VCaP (cell line): Measurements from ENCODE around the gene SLTM.

Experiments
- H3K27ac ChIP-seq: fragments of 450-650 bp; 2 replicates; pipeline ENCODE4 v1.5.1; 2017
- TF ChIP-seq, protein P1 (sequence below): fragments of 450-650 bp; conservative IDR thresholded peaks from 2 replicates; pipeline ENCODE4 v1.5.1; 2017; ENCODE audit warnings: mild to moderate bottlenecking, moderate library complexity

The SLTM gene

DNA sequence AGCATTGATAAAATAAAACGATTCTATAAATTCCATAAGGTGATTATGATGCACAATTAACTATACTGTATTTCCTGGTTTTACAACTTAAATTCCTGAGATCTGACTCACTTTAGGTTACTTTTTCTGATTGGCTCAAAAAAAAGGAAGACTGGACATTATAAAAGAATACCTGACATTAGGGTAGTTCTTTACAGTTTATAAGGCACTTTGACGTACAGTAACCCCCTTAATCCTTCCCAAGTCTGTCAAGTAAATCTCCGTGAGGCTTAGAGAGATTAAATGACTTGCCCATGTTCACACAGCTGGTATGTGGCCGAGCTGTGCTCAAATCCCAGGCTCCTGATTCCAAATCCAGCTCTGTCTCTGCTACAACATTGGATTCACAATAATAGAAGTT lies 1.0 kb upstream of the SLTM start:
- peak overlapping the region; percentile 97 for H3K27ac ChIP-seq
- TF ChIP-seq, protein P1, sequence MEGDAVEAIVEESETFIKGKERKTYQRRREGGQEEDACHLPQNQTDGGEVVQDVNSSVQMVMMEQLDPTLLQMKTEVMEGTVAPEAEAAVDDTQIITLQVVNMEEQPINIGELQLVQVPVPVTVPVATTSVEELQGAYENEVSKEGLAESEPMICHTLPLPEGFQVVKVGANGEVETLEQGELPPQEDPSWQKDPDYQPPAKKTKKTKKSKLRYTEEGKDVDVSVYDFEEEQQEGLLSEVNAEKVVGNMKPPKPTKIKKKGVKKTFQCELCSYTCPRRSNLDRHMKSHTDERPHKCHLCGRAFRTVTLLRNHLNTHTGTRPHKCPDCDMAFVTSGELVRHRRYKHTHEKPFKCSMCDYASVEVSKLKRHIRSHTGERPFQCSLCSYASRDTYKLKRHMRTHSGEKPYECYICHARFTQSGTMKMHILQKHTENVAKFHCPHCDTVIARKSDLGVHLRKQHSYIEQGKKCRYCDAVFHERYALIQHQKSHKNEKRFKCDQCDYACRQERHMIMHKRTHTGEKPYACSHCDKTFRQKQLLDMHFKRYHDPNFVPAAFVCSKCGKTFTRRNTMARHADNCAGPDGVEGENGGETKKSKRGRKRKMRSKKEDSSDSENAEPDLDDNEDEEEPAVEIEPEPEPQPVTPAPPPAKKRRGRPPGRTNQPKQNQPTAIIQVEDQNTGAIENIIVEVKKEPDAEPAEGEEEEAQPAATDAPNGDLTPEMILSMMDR = no peak

DNA sequence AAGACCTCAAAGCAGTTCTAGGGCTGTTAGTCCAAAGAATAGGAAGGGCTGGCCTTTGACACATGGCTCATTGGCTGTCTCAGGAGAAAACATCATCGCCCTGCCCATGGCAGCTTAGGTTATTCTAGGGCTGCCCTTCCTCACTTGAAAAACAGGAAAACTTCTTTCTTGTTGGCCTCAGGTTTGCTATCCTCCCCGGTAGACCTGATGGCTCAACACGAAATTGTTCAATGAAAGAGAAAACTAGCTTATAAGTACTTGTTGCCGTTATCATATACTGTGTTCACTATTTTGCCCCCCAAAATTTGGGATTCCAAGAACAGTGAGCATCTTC lies 602 bp upstream of the SLTM start:
- H3K27ac ChIP-seq = peak overlapping the region; percentile 97
- TF ChIP-seq, protein P1 = no peak

DNA sequence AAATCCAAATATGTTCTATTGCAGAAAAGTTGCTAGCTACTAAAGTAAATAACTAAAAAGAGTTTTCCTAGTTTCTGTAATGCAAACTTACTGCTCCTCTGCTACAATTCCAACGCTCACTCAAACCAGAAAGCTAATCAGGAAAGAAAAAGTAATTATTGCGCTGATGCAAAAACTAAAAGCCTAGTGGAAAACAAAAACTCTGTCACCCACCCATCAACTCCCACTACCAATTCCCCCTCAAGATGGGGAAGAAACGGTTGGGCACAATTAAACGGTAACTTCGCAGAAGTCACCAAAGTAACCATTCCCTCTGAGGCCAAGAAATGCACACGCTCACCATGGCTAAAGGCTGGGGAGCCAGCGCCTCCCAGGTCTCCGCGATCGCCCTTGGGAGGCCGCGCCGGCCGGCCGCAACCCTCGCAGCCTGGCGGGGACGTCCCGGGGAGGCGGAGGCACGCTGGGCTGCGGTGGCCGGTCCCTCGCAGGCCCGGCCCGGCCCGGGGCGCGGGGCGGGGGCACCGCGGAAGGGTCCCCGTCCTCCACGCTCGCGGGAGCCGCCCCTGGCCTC lies 684 bp downstream of the SLTM start:
- H3K27ac ChIP-seq = peak overlapping the region; percentile 97
- TF ChIP-seq, protein P1 = no peak

DNA sequence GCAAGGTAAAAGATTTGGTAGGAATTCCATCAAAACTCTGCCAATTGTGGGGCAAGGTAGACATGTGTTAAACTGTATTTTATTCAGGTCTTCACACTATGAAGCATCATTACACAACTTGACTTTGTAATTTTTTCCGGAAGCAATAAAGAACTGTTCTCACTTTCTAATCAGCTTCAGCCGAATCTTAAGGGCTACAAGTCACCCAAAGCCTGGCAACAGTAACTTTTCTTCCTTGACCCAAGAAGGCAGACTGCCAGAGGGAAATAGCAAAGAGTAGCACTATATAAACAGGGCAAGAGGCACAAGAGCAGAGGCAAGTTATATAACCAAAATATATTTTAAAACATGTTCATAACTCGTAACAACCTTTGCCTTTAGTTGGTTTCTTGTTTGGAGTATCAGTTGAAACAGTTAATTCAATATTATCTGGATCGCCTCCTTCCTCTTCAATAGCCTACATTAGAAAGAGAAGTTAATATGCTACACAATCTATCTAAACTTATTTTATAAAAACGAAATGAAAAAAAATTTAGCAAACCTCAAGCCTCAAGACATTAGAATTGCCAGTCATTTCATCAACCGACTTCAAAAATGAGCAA lies 1.4 kb downstream of the SLTM start:
- peak overlapping the region; percentile 97 for H3K27ac ChIP-seq
- TF ChIP-seq, protein P1 = no peak

DNA sequence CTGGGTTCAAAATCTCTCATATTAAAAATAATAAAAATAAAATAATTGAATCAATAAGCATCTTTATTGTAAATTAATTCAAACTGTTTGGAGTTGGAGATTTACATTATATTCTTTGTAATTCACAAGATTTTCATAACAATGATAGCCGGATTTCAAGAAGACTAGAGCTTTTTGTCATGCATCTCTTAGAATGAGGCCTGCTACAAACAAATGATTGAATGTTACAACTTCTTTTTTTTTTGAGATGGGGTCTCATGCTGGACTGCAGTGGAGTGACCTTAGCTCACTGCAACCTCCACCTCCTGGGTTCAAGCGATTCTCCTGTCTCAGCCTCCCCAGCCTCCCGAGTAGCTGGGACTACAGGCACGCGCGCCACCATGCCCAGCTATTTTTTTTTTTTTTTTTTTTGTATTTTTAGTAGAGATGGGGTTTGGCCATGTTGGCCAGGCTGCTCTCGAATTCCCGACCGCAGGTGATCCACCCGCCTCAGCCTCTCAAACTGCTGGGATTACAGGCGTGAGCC lies 3.5 kb downstream of the SLTM start:
- no peak overlapping the region for H3K27ac ChIP-seq
- TF ChIP-seq, protein P1 = no peak

DNA sequence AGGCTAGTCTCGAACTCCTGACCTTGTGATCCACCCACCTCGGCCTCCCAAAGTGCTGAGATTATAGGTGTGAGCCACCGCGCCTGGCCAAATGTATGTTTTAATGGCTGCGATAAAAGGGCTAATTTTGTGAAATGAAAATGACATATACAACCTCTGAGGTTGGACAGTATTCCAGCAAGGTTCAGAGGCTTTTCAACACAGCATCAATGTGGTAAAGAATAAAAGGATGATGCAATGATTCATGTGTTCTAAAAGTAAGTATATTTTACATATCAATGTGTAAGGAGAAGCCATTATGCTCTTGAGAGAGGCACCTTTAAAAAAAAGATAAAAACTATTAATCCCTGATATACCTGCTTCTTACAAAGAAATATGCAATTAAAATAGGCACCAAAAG lies 6.7 kb downstream of the SLTM start:
- TF ChIP-seq, protein P1 = no peak
- no peak overlapping the region for H3K27ac ChIP-seq

DNA sequence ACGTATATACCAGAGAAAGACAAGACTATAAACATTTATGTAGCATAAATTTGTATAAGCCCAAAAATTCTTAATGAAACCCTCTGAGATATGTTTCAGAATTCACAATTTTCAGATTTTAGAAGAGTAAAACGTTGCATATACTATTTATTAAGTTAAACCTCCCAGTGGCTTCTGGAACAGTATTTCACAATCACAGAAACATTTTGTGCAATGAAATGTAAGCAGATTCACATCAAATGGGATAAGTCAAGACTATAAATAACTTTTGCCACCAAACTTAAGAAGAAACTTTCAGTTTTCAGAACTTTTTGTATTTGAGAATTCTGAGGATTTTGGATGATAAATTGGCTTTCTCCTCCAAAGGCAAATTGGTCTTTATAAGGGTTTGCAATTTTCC lies 9.2 kb downstream of the SLTM start:
- no peak overlapping the region for H3K27ac ChIP-seq
- TF ChIP-seq, protein P1 = no peak
